EH (cell line): Measurements from ENCODE around the gene PRIM2.
"Not testable (repeated sequence)": the region's sequence is repeated elsewhere in the genome, so short reads cannot be mapped to it uniquely, and the experiment has no call there.

Experiments used
- DNase-seq: peaks from one replicate; pipeline ENCODE4 v3.0.0-alpha.2; 2015; ENCODE audit warnings: low read depth

The PRIM2 gene

GRCh38 chr6:57365076-57365583, 47.7 kb downstream of the PRIM2 start:
- DNase-seq: peak; percentile 76

GRCh38 chr6:57368965-57369731, 51.7 kb downstream of the PRIM2 start:
- DNase-seq: not testable (repeated sequence)

- DNase-seq: not testable (repeated sequence)
Observed at GRCh38 chr6:57371779-57372178, 54.3 kb downstream of the PRIM2 start.

- DNase-seq: peak; percentile 19
Observed at GRCh38 chr6:57374764-57375163, 57.3 kb downstream of the PRIM2 start.

- peak; percentile 54 for DNase-seq
Observed at GRCh38 chr6:57376083-57376482, 58.7 kb downstream of the PRIM2 start.

- DNase-seq: not testable (repeated sequence)
Observed at GRCh38 chr6:57389038-57389592, 71.7 kb downstream of the PRIM2 start.

- not testable (repeated sequence) for DNase-seq
Observed at GRCh38 chr6:57390818-57391217, 73.4 kb downstream of the PRIM2 start.

GRCh38 chr6:57392047-57392446, 74.6 kb downstream of the PRIM2 start:
- not testable (repeated sequence) for DNase-seq

DNA sequence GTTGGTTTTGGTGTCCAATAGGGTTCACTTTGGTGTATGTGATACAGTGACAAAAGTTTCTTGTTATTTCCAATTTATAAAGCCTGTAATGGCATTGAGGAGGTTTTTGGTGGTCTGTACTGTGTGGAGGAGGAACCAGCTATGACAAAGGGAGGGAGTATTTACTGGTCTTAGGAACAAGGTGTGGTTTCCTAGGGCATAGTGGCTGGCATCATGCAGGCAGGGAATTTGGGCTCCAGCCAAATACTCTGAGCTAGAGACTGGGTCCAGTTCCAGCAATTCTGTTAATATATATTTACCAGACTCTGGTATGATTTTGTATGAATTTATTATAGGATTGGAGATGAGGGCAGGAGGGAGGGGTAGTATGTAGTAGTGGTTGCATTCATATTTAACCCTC, 101.9 kb downstream of the PRIM2 start:
- not testable (repeated sequence) for DNase-seq

- peak; percentile 36 for DNase-seq
Observed at GRCh38 chr6:57421503-57421902, 104.1 kb downstream of the PRIM2 start.

DNA sequence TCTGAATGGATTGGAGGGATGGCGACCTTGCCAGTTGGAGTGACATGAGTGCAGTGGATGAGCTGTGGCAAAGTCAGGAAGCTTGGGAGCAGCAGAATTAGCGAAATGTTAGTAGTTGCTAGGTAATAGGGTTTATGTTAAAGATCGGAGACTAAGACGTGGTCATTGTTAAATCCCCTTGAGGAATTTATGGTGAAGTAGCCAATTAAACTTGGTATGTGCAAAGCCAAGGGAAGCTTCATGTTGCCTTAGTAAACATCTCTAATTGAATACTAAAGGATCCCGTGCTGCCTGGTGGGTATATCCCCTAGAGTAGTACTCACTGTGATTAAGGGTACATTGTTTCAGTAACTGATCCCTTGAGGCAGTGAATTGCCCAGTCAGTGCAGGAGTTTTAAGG, 106.0 kb downstream of the PRIM2 start:
- peak; percentile 75 for DNase-seq

- not testable (repeated sequence) for DNase-seq
Observed at GRCh38 chr6:57431742-57432141, 114.3 kb downstream of the PRIM2 start.

- DNase-seq: peak; percentile 86
Observed at GRCh38 chr6:57432157-57432556, 114.7 kb downstream of the PRIM2 start.

- DNase-seq: no peak
Observed at GRCh38 chr6:57432919-57433684, 115.7 kb downstream of the PRIM2 start.

DNA sequence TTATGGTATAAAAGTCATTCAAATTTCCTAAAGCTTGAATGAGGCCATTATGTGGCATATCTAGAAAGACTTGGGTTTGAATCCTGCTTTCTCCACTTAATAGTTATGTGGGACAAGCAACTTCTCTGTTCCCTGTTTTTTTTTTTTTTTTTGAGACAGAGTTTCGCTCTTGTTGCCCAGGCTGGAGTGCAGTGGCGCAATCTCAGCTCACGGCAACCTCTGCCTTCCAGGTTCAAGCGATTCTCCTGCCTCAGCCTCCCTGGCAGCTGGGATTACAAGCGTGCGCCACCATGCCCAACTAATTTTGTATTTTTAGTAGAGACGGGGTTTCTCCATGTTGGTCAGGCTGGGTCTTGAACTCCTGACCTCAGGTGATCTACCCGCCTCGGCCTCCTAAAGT, 116.4 kb downstream of the PRIM2 start:
- not testable (repeated sequence) for DNase-seq

- no peak for DNase-seq
Observed at GRCh38 chr6:57434944-57435343, 117.5 kb downstream of the PRIM2 start.

DNA sequence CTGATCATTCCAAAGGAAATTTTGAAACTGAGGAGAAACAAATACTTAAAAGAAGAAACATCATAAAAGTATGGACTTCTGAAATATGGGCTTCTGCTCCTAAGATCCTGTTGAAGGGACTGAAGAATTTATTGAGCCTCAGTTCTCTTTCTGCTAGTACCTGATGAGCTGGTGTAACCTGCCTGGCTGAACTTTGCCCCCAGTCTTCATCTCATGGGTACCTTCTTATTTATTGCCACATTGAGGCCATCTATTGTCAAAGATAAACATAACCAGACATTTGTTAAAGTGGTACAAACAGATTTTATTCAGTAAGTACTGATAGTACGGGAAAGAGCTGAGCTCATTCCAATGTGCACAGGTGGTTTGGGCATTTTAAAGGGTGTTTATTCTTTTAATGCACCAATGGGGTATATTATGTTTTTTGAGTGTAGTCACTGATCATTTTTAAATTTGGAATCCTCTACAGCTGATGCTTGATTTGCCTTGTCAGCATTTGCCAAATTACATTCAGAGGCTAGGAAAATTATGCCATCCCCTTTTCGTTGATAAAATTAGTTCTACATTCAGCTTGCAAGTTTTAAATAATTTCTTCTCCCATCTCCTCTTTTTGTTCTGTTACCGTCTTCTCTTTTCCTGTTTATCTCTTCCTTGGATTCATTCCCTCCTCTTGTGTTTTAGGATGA, 118.2 kb downstream of the PRIM2 start:
- DNase-seq: no peak

DNA sequence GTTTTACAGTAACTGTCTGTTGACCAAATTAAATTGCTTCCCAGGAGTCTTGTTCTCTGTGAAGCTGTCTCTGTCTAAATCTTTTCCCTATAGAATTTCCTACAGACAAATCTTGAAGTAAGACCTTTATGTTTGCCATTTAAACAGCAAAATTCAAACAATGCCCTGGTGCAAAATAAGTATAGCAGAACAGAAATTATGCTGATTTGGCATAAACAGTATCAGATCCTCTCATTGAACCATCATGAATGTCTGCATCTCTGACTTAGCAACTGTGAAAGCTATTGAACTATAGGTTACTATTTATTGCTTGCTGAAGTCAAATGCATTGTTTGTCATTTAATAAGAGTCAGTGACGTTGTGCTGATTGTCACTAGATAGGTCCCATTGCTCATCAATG, 123.3 kb downstream of the PRIM2 start:
- not testable (repeated sequence) for DNase-seq

- DNase-seq: not testable (repeated sequence)
Observed at GRCh38 chr6:57442133-57442532, 124.7 kb downstream of the PRIM2 start.

GRCh38 chr6:57443181-57443580, 125.8 kb downstream of the PRIM2 start:
- DNase-seq: peak; percentile 60

DNA sequence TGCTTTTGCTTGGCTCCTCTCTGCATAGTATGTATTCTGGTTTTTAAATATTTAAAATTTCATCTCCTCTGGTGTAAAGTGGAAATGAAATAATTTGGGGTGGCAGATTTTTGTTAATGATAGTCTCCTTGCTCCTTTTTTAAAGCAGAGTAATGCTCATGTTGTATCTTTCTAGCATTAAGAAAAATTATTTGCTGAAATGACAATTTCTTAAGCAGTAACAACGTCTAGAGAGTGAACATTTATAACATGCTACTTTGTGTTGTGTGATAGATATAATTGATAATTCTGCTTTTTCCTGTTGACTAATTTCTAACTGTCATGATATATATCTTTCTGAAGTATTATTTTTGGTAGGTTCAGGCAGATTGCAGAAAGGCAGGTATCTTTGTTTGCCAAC, 127.4 kb downstream of the PRIM2 start:
- not testable (repeated sequence) for DNase-seq

DNA sequence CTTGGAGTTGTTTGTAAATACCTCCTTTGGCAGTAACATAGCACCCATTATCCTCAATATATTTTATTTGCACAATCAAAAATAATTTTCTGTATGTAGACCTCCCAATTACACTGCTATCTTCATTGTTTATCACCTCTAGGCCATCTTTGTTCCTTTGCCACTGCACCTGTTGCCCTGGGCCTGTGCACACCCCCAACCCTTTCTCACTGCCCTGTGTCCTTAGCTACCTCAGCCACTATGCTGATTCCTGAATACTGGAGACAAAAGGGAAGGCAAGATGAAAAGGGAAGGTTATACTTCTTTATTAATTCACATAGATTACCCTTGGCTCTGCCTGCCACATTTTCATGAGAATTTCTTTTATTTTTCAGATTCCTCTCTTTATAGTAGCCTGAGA, 127.9 kb downstream of the PRIM2 start:
- DNase-seq: not testable (repeated sequence)
